K562 (cell line): ENCODE data around the gene SLC16A2. TPM values are rescaled to one million over a fixed set of nuclear protein-coding genes. Genes with fewer than 3 reads are reported as not detected.

ENCODE experiments used
- ATAC-seq: fragments of 200-7000 bp; cut with Tn5 transposase; 3 replicates; pipeline ENCODE4 v1.9.1; 2020; ENCODE audit warnings: moderate library complexity
- BruUV-seq: library from RNA; stranded (reverse); fragments of 400-500 nt; replicated peaks from 2 replicates; lab custom pipeline; 2021; lab: Mats Ljungman, UMichigan
- CTCF ChIA-PET: fragments of 300-600 bp; formaldehyde crosslinking; extraction: SDS; loops from one replicate; lab custom pipeline; 2021; ENCODE audit warnings: low intra/inter-chr PET ratio; lab: Yijun Ruan, JAX
- POLR2A ChIA-PET: fragments of 300-600, 350-650 bp; sonication (Branson Sonifier 250); formaldehyde crosslinking; extraction: SDS; loops from one replicate; lab custom pipeline; 2021; ENCODE audit warnings: antibody characterized with exemption, inconsistent platforms; lab: Yijun Ruan, JAX
- DNase-seq, 4 experiments: peaks; one replicate each; pipeline versions ENCODE4 v3.0.0 to v3.0.0-alpha.2; 2011 to 2018; ENCODE audit warnings: low spot score in 3 of 4, mixed read lengths in 3 of 4; ENCODE audit errors: extremely low read depth in 1 of 4
- FAIRE-seq: peaks from 2 replicates; lab custom pipeline; 2011; peaks lifted over from hg19 to GRCh38; lab: Jason Lieb, UNC
- H2AFZ ChIP-seq: 2 replicates; pipeline ENCODE4 v1.6.0; 2011; ENCODE audit warnings: low read depth, low read length, control low read depth, inconsistent platforms
- H3K27ac ChIP-seq: fragments of 200-600 bp; 3 replicates; pipeline ENCODE4 v1.8.0; 2011; ENCODE audit warnings: low read depth, mild to moderate bottlenecking, control low read depth, inconsistent platforms, low read length, moderate library complexity, mixed read lengths; ENCODE audit errors: extremely low read depth
- H3K27me3 ChIP-seq, 2 experiments: fragments of 300-600 bp in 1 of 2; 2 replicates in 1 of 2; 3 replicates in 1 of 2; pipeline versions ENCODE4 v1.6.0 to v1.8.0; 2011; ENCODE audit warnings: inconsistent platforms in 2 of 2, low read length in 2 of 2, mild to moderate bottlenecking in 1 of 2, mixed read lengths in 1 of 2, moderate library complexity in 1 of 2; ENCODE audit not compliant: control insufficient read depth in 2 of 2, insufficient read depth in 2 of 2
- H3K36me3 ChIP-seq: fragments of 300-600 bp; 3 replicates; pipeline ENCODE4 v1.8.0; 2011; ENCODE audit warnings: mild to moderate bottlenecking, low read length, inconsistent platforms; ENCODE audit not compliant: control insufficient read depth, insufficient read depth
- H3K4me1 ChIP-seq, 2 experiments: fragments of 200-600 bp in 1 of 2; replicated peaks in 1 of 2; 2 replicates in 1 of 2; 3 replicates in 1 of 2; pipeline versions ENCODE4 v1.5.1 to v1.8.0; 2011; ENCODE audit warnings: inconsistent platforms in 2 of 2, low read length in 2 of 2, mild to moderate bottlenecking in 1 of 2, mixed read lengths in 1 of 2, moderate library complexity in 1 of 2; ENCODE audit not compliant: control insufficient read depth in 2 of 2, insufficient read depth in 2 of 2
- H3K4me2 ChIP-seq: 2 replicates; pipeline ENCODE4 v1.6.1; 2011; ENCODE audit warnings: low read length, control low read depth, inconsistent platforms, mixed read lengths; ENCODE audit not compliant: insufficient read depth
- H3K4me3 ChIP-seq: fragments of 200-600 bp; sonication (generic), shearing (Covaris generic); 2 replicates; pipeline ENCODE4 v1.5.1; 2016; ENCODE audit warnings: control low read depth, inconsistent platforms
- H3K79me2 ChIP-seq: fragments of 200-600 bp; 3 replicates; pipeline ENCODE4 v1.8.0; 2011; ENCODE audit warnings: low read length, inconsistent platforms; ENCODE audit not compliant: control insufficient read depth, insufficient read depth
- H3K9ac ChIP-seq, 2 experiments: 2 replicates each; pipeline versions ENCODE4 v1.6.0 to v1.6.1; 2011; ENCODE audit warnings: low read depth in 2 of 2, low read length in 2 of 2, control low read depth in 1 of 2, inconsistent platforms in 1 of 2, mild to moderate bottlenecking in 1 of 2, mixed read lengths in 1 of 2; ENCODE audit not compliant: insufficient read depth in 1 of 2
- H3K9me1 ChIP-seq: one replicate; pipeline ENCODE4 v1.6.0; 2011; ENCODE audit warnings: inconsistent platforms, mild to moderate bottlenecking, low read length, moderate library complexity; ENCODE audit not compliant: control insufficient read depth, insufficient read depth
- H3K9me3 ChIP-seq: replicated peaks from 2 replicates; pipeline ENCODE4 v1.5.1; 2011; ENCODE audit warnings: low read depth, low read length, inconsistent platforms; ENCODE audit not compliant: control insufficient read depth, insufficient read depth
- H4K20me1 ChIP-seq: replicated peaks from 2 replicates; pipeline ENCODE4 v1.6.1; 2011; ENCODE audit warnings: low read length, inconsistent platforms, mixed read lengths; ENCODE audit not compliant: control insufficient read depth, insufficient read depth
- NFIC ChIP-seq: fragments of 450-650 bp; IDR thresholded peaks from 2 replicates; pipeline ENCODE4 v1.6.1; 2017; ENCODE audit warnings: mild to moderate bottlenecking, inconsistent platforms
- PHF8 ChIP-seq: fragments of 200-600 bp; sonication (generic); IDR thresholded peaks from 2 replicates; pipeline ENCODE4 v1.6.1; 2012; ENCODE audit warnings: mixed run types, mild to moderate bottlenecking, inconsistent platforms, low read length, moderate library complexity, borderline replicate concordance
- STAG1 ChIP-seq: sonication (generic); formaldehyde crosslinking; IDR thresholded peaks from 2 replicates; pipeline ENCODE4 v1.5.0; 2020; ENCODE audit warnings: missing genetic modification reagents, borderline replicate concordance
- WGBS: fragments of 100-300 bp; shearing (Covaris generic); methylation state at CpG from one replicate; pipeline ENCODE4 v1.1.6; 2016; ENCODE audit warnings: low coverage, mixed read lengths; ENCODE audit not compliant: insufficient coverage; ENCODE audit errors: missing lambda C conversion rate; 5-methylcytosine and 5-hydroxymethylcytosine counted together
- in situ Hi-C: fragments of 300-500 bp; cut with MboI; formaldehyde crosslinking; loops from 4 replicates; pipeline ENCODE4 v1.15.0; 2018; ENCODE audit warnings: inconsistent platforms, mixed read lengths
- intact Hi-C: fragments of 100-400 bp; cut with micrococcal nuclease; formaldehyde crosslinking; loops from 2 replicates; pipeline ENCODE4 v1.14.2; 2022
- polyA plus RNA-seq, 8 experiments: library from polyadenylated mRNA; depleted of rRNA in 4 of 8; stranded (reverse) in 5 of 8; unstranded in 3 of 8; fragments of >200 nt; fragmentation: Nextera tagmentation in 2 of 8; fragmentation: Illumina TruSeq in 1 of 8; extraction: Ambion mirVana in 2 of 8; extraction: Trizol in 1 of 8; gene quantifications; 2 replicates each; pipeline versions ENCODE4 v1.2.1 to v1.2.3, GENCODE V29; 2011 to 2014; ENCODE audit warnings: inconsistent platforms in 1 of 8, missing spikeins in 1 of 8
- total RNA-seq, 7 experiments: library from RNA; depleted of rRNA in 6 of 7; stranded (reverse); fragments of >200 nt in 6 of 7; fragmentation: Illumina TruSeq in 2 of 7; extraction: Trizol in 2 of 7; gene quantifications; 2 replicates each; pipeline versions ENCODE4 v1.2.1 to v1.2.3, GENCODE V29; 2011 to 2021; ENCODE audit warnings: low replicate concordance in 1 of 7
- TF ChIP-seq, protein P1 (sequence below): fragments of 150-350 bp; conservative IDR thresholded peaks from 2 replicates; pipeline ENCODE4 v1.6.1; 2014; ENCODE audit warnings: low read length
- TF ChIP-seq, protein P2 (sequence below), 2 experiments: fragments of 450-650 bp in 1 of 2; IDR thresholded peaks; 2 replicates each; pipeline ENCODE4 v1.6.1; 2011 to 2017; ENCODE audit warnings: low read depth in 2 of 2, antibody characterized with exemption in 1 of 2, borderline replicate concordance in 1 of 2, low read length in 1 of 2, mild to moderate bottlenecking in 1 of 2, mixed read lengths in 1 of 2; ENCODE audit not compliant: control insufficient read depth in 1 of 2
- TF ChIP-seq, protein P3 (sequence below): fragments of 250-450 bp; sonication (Bioruptor Pico); IDR thresholded peaks from 2 replicates; pipeline ENCODE4 v1.5.0; 2021

Gene SLC16A2
- total and polyA plus RNA-seq, 9 of the 15 experiments (the other 6 are each of a cell fraction or from before 2014, with no cell fraction given), result 0.07 TPM; not detected in 8

DNA sequence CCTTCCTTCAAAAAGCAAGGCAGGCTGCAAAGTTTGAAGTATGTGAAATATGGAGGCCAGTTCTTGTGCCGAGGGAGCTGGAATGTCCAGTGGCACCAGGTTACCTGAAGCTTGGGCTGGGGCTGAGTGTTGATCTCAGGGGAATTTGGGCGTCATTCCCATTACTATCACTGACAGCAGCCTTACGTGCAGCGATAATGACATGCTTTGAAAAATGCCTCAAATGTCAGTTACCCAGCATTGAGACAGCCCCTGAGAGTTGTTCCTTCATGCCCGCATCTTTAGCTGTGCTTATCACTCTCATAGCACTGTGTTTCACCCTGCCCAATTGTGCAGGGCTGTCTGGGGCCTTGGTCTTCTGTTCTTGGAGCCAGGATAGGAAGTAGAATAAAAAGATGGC, 27.4 kb downstream of the SLC16A2 start (continued):
- TF ChIP-seq, protein P1, sequence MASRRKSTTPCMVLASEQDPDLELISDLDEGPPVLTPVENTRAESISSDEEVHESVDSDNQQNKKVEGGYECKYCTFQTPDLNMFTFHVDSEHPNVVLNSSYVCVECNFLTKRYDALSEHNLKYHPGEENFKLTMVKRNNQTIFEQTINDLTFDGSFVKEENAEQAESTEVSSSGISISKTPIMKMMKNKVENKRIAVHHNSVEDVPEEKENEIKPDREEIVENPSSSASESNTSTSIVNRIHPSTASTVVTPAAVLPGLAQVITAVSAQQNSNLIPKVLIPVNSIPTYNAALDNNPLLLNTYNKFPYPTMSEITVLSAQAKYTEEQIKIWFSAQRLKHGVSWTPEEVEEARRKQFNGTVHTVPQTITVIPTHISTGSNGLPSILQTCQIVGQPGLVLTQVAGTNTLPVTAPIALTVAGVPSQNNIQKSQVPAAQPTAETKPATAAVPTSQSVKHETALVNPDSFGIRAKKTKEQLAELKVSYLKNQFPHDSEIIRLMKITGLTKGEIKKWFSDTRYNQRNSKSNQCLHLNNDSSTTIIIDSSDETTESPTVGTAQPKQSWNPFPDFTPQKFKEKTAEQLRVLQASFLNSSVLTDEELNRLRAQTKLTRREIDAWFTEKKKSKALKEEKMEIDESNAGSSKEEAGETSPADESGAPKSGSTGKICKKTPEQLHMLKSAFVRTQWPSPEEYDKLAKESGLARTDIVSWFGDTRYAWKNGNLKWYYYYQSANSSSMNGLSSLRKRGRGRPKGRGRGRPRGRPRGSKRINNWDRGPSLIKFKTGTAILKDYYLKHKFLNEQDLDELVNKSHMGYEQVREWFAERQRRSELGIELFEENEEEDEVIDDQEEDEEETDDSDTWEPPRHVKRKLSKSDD, result no peak
- TF ChIP-seq, protein P2, sequence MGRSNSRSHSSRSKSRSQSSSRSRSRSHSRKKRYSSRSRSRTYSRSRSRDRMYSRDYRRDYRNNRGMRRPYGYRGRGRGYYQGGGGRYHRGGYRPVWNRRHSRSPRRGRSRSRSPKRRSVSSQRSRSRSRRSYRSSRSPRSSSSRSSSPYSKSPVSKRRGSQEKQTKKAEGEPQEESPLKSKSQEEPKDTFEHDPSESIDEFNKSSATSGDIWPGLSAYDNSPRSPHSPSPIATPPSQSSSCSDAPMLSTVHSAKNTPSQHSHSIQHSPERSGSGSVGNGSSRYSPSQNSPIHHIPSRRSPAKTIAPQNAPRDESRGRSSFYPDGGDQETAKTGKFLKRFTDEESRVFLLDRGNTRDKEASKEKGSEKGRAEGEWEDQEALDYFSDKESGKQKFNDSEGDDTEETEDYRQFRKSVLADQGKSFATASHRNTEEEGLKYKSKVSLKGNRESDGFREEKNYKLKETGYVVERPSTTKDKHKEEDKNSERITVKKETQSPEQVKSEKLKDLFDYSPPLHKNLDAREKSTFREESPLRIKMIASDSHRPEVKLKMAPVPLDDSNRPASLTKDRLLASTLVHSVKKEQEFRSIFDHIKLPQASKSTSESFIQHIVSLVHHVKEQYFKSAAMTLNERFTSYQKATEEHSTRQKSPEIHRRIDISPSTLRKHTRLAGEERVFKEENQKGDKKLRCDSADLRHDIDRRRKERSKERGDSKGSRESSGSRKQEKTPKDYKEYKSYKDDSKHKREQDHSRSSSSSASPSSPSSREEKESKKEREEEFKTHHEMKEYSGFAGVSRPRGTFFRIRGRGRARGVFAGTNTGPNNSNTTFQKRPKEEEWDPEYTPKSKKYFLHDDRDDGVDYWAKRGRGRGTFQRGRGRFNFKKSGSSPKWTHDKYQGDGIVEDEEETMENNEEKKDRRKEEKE (IDR thresholded peaks at IDR 0.05; ENCODE audit: borderline replicate concordance in 1 of 2, control insufficient read depth in 1 of 2, low read depth in 2 of 2, low read length in 1 of 2), result no peak

DNA sequence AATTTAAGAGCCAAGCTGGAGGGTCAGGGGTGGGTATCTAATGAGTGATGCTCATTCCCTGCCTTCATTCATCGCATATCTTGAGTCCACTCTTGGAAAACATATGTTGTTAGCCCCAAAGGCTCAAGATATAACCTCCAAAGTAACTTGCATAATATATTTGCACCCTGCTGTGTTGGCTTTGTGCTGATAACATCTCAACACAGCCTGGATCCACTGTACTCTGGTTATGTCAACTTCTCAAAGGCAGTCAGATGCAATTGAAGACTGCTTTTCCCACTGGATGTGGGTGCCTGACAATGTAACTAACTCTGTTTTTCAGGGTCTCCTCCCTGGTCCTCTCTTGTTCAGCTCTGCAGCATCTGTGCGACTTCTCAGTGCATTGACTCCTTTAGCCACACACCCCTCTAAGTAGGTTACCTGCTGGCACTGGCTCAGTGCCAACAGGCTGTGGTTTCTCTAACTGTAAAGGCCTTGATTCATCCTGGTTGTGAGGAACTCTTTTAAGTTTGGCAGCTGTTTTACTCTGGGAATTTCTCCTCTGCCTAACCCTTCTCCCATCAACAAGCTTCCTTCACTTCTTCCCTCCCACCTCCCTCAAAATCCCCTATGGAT, 28.1 kb downstream of the SLC16A2 start:
- no peaks in the 10 kb centered on the region for H4K20me1 ChIP-seq
- DNase-seq, result no peak
- H3K4me3 ChIP-seq, result no peak overlapping the region
- no peaks in the 10 kb centered on the region for H3K79me2 ChIP-seq
- H2AFZ ChIP-seq, result no peak overlapping the region
- no peaks in the 10 kb centered on the region for H3K4me1 ChIP-seq
- intact Hi-C loops, result no loop called here
- no peaks in the 10 kb centered on the region for H3K9me1 ChIP-seq
- H3K27me3 ChIP-seq, result 0 out of 5 replicates have a peak, but pooled peaks cover 0 to 4% of the 10 kb centered on the region in 2 experiments
- no peak for TF ChIP-seq PHF8
- TF ChIP-seq NFIC, result peak; percentile 52; the same call in 1 of the 2 replicates
- TF ChIP-seq, protein P3, sequence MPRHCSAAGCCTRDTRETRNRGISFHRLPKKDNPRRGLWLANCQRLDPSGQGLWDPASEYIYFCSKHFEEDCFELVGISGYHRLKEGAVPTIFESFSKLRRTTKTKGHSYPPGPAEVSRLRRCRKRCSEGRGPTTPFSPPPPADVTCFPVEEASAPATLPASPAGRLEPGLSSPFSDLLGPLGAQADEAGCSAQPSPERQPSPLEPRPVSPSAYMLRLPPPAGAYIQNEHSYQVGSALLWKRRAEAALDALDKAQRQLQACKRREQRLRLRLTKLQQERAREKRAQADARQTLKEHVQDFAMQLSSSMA (CRISPR knock-in tag), result no peak
- TF ChIP-seq STAG1, result no peak
- H3K9me3 ChIP-seq, result no peaks in the 10 kb centered on the region
- no TSS peak for BruUV-seq
- no peak for FAIRE-seq
- 5% methylated on average over 2 of the region's 2 CpGs for WGBS
- in situ Hi-C loops, result no loop called here
- H3K4me2 ChIP-seq, result no peak overlapping the region
- ChIA-PET POLR2A (no interaction called here), CTCF (no interaction called here)
- H3K9ac ChIP-seq, result no peak overlapping the region
- no peaks in the 10 kb centered on the region for H3K36me3 ChIP-seq
- ATAC-seq, result no peak
- H3K27ac ChIP-seq, result no peak overlapping the region
